ENCODE measurements around the gene SNRPD3.
"Not testable (repeated sequence)": the region's sequence is repeated elsewhere in the genome, so short reads cannot be mapped to it uniquely, and the experiment has no call there.

SNRPD3 gene

GRCh38 chr22:24592058-24592850, 36.5 kb downstream of the SNRPD3 start:
- no peak for DNase-seq (ENCODE audit: low spot score)

GRCh38 chr22:24592851-24593558, 37.2 kb downstream of the SNRPD3 start, which contains the start of gene LRRC75B:
Gene LRRC75B (minus strand): TSS chr22:24593073. CDS start chr22:24593039, 34 bp downstream.
- peak; percentile 75 for DNase-seq (ENCODE audit: low spot score)

GRCh38 chr22:24593559-24593835, 37.7 kb downstream of the SNRPD3 start:
- not testable (repeated sequence) for DNase-seq (ENCODE audit: low spot score)

- no peak for DNase-seq (ENCODE audit: low spot score)
These were observed 38.2 kb downstream of the SNRPD3 start for GRCh38 chr22:24593836-24594568.

GRCh38 chr22:24594569-24595120, 38.8 kb downstream of the SNRPD3 start:
- no peak for DNase-seq (ENCODE audit: low spot score)

- DNase-seq (ENCODE audit: low spot score): no peak
These were observed 39.4 kb downstream of the SNRPD3 start for GRCh38 chr22:24595228-24595627.

- no peak for DNase-seq (ENCODE audit: low spot score)
These were observed 40.1 kb downstream of the SNRPD3 start for GRCh38 chr22:24595863-24596262.

- not testable (repeated sequence) for DNase-seq (ENCODE audit: low spot score)
These were observed 41.3 kb downstream of the SNRPD3 start for GRCh38 chr22:24597076-24597475.

GRCh38 chr22:24599514-24599913, 43.7 kb downstream of the SNRPD3 start:
- no peak for DNase-seq (ENCODE audit: low spot score)

- not testable (repeated sequence) for DNase-seq (ENCODE audit: low spot score)
These were observed 44.3 kb downstream of the SNRPD3 start for GRCh38 chr22:24599958-24600715.

- no peak for DNase-seq (ENCODE audit: low spot score)
These were observed 45.7 kb downstream of the SNRPD3 start for GRCh38 chr22:24601217-24602104.

- DNase-seq (ENCODE audit: low spot score): not testable (repeated sequence)
These were observed 46.4 kb downstream of the SNRPD3 start for GRCh38 chr22:24602105-24602749.

GRCh38 chr22:24602847-24603769, 47.3 kb downstream of the SNRPD3 start, which contains the start of gene GGT1:
Gene GGT1 (plus strand): TSS chr22:24603193. CDS start chr22:24611082, 7,889 bp downstream.
- not testable (repeated sequence) for DNase-seq (ENCODE audit: low spot score)

GRCh38 chr22:24603770-24604629, 48.2 kb downstream of the SNRPD3 start:
- DNase-seq (ENCODE audit: low spot score): not testable (repeated sequence)

- DNase-seq (ENCODE audit: low spot score): not testable (repeated sequence)
These were observed 50.5 kb downstream of the SNRPD3 start for GRCh38 chr22:24606340-24606739.

GRCh38 chr22:24607429-24607983, 51.7 kb downstream of the SNRPD3 start:
- DNase-seq (ENCODE audit: low spot score): not testable (repeated sequence)

GRCh38 chr22:24608327-24608726, 52.5 kb downstream of the SNRPD3 start:
- not testable (repeated sequence) for DNase-seq (ENCODE audit: low spot score)

All from germinal center (tissue), 1 donor.